ENCODE data around the gene SDK2.

GRCh38 chr17:73350864-73351263 is 293.4 kb downstream of the SDK2 start:
- TF ChIP-seq CTCF (conservative IDR thresholded peaks at IDR 0.05; ENCODE audit: low read depth, low read length) (no peak), EZH2 (IDR thresholded peaks at IDR 0.05; ENCODE audit: borderline replicate concordance, low read depth, low read length, poor library complexity, severe bottlenecking) (no peak)
